Nucleus accumbens (tissue), 56 donors: ENCODE measurements around the gene PPP2R2C.

Experiments
- DNase-seq, 56 donors: peaks; one replicate each; lab custom pipeline; 2025; lab: John Stamatoyannopoulos, UW

The PPP2R2C gene

DNA sequence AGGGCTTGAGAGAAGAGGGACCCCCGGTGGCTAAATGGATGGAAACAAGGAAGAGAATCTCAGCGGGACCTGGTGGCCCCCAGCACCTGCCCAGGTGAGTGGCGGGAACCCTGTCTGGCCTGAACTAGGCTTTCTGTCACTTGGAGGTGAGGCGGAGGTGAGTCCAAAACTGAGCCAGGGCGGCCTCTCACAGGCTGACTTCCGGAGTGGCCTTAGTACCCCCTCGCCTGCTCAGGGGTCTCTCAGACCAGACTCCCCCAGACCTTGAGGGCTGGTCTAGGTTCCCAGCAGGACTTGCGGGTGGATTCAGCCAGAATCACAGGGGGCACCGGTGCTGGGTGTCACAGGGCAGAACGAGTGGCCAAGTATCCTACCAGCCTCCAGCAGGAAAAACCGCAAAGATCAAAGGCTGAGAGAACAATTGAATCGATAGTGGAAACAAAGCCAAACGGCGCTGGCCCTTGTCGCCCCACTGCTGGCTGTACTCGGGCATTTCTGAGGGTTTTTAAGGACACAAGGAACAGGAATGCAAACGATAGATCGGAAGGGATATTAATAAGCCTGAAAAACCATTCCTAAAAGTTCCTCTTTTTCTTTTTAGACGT, 135.0 kb downstream of the PPP2R2C start:
- DNase-seq: no peak

DNA sequence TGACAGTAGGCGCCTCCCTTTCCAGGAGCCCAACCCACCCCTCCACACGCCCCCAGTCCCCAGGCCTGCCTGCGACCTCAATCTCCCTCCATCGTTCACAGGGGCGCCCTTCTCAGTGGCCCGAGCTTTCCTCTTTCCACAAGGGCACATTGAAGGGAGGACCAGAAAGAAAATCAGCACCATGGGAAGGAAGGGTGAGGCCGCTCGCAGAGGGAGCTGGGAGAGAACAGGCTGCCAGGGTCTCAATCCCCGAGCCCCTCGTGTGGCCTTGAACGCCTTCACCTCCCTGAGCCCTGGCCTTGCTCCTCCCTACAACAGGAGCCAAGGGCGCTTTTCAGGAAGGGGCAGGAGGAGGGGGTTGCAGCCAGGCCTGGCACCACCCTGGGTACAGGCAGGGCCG, 136.2 kb downstream of the PPP2R2C start:
- no peak for DNase-seq

DNA sequence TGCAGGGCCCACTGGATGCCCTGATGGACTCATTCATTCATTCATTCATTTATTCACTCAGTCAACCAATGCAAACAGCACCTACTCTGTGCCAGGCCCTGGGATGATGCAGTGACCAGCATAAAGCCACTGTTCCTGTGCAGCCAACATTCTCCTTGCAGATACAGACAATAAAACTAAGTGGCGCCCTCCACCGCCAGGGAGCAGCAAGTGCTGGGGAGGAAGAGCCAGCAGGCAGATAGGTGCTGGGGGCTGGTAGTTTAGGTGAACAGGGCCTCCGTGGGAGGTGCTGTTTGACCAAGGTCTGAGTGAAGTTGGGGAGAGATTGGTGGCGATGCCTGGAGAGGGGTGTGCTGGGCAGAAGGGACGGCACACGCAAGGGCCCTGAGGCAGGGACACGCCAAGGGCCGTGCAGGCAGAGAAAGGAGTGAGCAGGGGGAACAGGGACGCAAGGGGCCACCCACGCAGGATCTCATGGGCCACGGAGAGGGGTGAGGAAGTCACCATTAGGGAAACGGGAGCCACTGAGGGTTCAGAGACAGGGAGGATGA, 137.3 kb downstream of the PPP2R2C start:
- no peak for DNase-seq

DNA sequence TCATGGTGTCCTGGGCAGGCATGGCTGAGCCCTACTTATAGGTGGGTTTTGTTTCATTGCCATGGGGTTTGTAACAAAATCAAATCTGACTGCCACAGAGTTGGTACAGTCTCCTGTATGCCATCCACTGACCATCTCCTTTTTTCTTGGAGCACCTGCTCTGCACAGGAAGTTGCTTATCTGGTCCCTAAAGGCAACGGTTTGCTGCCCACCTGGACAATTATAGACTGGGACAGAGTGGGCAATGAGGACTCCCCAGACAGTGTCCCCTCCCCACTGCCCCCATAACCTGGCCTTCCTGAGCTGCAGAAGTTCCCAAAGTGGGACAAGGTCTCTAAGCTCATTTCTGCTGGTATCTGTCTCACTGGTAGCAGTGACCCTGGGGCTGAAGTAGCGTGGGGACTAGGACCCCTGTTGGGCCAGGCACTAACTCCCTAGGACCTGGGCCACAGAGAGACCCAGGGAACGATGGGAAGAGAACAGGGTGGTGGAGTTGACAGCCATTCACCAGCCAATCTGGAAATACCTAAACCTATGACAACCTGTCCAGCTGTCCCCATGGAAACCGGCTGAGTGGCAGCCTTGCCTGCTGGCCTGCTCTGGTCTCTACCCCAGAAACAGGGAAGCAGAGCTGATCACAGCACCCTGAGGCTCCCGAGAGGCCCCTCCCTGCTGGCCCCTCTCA, 138.1 kb downstream of the PPP2R2C start:
- no peak for DNase-seq

DNA sequence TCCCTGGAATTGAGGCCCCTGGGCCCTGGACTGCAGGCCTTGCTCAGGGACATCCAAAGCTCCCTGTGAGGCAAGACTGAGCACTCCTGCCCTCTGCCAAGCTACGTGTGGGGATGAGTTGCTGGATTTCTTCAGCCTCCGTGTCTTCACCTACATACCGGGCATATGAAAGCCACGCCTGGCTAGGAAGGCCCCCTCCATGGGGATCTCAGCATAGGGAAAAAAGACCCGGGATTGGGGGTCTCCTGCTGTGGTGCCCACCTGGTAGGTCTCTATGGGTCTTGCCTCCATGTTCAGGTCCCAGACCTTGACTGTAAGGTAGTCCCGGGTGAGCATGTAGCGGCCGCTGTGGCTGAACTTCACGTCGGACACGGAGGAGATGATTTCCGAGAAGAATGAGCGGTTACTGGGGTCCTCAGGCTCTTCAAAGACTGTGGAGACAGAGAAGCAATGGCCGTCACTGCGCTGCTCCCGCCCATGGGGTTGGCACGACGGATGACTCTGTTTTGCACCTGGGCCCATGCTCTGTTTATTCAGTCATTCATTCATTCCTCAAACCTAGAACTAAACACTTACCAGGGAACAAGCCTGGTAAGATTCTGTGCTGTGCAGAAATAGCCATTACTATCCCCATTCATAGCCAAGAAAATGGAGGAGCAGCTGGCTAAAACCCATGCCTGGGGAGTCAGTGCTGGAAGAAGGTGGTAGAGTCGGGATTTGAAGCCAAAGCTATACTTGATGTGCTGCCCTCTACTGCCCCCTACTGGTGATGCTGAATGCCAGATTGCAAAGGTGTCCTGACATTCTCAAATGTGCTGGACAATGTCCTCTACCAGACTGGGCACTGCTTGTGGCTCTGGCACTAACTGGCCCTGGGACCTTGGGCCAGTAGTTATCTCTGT, 138.9 kb downstream of the PPP2R2C start:
- no peak for DNase-seq

DNA sequence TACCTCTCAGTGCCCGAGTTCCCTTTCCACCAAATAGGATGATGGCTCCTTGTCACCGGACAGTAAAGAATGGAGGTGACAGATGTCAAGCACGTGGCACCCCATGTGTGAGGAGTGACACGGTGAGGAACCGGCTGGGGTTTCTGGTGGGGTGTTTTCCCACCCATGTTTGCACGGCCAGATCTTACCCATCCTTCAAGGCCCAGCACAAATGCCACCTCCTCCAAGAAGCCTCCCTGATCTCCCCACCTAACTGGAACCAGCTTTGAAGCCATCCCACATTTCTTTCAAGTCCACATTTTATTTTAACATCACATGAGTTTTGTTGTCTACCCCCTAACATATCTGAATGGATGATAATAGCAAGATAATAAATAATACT, 139.8 kb downstream of the PPP2R2C start:
- DNase-seq: no peak

DNA sequence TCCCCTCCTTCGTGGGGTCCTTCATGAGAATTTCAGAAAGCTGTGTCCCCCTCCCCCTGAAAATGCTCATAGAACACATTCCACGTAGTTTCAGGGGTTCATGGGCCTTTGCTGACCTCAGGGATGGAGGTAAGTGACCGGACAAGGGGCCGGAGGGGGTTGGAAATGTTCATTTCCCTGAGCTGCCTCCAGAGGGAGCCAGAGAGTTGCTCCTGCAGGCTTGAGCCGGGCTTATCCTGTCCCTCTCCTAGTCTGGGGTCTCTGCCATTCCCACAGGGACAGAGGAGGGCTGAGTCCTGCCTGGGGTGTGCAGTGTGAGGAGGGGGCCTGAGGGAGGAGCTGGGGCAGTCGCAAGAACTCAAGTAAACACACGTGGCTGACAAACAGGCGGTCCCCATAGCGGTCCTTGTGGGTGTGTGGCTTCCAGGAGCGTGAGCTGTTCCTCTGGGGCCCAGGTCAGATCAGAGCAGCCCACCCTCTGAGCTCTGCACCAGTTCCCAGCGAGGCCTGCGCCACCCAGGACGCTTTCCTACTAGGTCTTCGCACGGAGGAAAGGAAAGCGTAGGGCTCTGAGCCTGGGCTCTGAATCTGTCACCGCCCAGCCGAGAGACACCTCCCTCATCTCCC, 140.3 kb downstream of the PPP2R2C start:
- peak in 5 of 56 donors; percentile 15 to 35 (median 18) for DNase-seq

DNA sequence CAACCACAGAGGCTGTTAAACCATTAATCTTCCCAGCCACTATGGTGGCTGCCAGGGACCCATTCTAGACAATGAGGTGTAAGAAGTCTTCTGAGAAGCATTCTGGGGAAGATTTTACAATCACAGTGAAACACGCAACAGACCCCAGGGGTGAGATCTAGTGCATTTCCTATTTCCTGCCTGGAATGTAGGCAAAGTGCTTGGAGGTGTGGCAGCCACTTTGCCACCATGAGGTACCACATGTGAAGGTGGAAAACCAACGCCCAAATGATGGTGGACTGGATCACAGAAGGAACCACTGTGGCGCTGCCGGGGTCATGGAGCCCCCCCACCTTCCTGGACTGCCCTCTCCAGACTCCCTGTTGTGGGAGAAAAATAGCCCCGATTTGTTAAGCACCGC, 140.9 kb downstream of the PPP2R2C start:
- no peak for DNase-seq

DNA sequence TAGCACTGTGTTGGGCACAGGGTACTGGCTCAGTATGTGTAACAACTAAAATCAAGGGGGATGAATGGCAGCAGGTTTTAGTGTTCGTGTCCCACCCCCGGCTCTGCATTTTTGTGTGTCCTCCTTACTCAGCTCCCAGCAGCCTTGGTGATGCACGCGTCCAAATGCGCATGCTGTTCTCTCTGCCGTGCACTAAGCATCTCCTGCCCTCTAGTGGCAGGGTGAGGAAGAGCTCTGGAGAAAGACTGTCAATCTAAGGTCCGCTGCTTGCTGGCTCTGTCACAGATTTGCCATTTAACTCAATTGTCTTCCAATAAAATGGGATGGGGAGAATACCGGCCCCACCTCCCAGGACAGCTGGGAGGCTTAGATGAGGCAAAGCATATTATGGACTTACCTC, 141.4 kb downstream of the PPP2R2C start:
- peak in 6 of 56 donors; percentile 25 to 52 (median 38) for DNase-seq

DNA sequence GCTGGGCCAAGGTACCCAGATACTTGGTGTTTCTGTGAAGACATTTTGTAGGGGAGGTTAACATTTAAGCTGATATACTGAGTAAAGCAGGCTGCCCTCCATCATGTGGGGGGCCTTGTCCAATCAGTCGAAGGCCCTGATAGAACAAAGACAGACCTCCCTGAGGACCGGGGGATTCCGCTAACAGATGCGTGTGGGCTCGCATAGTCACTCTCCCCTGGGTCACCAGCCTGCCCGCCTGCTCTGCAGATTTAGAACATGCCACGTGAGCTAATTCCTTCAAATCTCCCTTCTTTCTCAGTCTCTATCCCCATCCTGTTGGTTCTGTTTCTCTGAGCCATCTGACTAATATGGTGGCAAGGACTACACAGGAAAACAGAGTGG, 142.0 kb downstream of the PPP2R2C start:
- DNase-seq: no peak

DNA sequence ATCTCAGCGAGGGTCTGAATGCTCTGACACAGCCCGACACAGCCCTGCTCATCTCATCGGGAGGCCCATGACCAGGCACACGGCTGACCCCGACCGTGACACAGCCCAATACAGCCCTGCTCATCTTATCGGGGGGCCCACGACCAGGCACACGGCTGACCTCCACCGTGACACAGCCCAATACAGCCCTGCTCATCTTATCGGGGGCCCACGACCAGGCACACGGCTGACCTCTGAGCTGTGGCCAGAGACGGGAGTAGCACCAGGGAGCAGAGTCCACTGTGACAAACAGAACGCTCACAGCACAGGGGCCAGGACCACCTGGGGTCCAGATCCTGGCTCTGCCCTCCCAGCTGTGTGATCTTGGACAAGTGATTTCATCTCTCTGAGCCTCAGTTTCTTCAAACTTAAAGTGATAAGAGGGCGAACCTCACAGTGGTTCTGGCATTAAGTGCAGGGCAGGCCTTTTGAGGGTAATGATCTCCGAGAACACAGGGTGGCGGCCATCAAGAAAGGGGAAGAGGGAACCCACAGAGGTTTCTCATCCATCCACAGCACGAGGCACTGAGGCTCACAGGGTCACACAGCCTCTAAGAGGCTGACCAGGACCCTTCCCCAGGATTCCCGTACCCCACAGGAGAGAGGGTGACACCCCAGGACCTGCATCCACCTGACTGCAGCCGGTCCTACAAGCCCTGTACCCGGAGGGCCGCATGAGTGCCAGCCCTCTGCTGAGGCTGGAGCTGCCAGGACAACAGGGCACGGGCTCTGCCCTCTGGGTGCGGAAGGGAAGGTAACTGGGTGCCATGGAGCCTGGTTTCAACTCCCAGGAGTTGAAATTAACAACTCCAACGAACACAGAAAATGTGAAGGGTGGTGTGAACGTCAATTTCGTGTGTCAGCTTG, 142.7 kb downstream of the PPP2R2C start:
- DNase-seq: no peak

DNA sequence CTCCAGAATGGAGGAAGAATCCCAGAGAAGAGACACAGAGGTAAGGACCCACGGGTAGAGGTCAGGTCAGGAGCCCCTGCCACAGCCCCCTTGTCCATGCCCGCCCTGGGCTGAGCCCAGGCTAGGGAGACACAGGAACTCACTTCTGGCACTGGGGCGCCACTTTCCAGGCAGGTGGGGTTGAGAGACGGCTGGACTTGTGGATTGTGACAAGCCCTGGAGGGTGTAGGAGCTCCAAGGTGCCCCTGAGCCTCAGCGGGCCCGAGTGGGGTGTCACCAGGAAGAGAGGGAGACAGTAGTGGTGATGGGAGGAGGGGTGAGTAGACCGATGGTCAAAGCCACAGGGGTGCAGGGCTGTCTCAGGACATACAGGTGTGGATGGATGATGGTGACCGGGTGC, 143.9 kb downstream of the PPP2R2C start:
- no peak for DNase-seq

DNA sequence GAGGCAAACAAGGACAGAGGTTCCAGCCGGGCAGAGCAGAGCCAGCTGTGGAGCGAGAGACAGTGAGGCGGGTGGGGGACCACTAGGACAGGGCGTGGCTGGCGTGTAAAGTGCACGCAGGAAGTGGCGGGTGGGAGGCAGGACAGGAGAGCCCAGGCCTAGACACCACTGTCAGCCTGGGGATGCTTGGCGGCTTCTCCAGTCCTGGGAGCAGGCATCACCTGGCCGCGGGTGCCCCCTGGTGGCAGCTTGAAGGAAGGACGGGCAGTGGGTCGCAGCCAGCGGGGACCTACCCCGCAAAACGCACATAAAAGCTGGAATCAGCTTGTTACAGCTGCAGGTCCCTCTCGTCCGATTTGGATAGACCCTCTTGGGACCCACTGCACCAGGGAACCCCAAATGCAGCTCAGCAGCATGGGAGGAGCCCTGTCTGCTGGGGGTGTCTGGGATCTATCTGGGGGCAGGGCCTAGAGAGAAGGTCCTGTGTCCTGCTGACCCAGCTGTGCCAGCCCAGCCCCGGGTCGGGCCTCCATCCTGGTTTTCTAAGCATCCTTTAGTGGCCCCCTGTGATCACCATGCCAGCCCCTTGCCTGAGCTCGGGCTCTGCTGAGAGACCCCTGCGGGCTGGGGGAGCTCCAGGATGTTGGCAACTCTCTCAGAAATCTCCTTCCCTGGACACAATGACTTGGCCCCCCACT, 145.0 kb downstream of the PPP2R2C start:
- peak in 53 of 56 donors; percentile 9 to 90 (median 65) for DNase-seq

DNA sequence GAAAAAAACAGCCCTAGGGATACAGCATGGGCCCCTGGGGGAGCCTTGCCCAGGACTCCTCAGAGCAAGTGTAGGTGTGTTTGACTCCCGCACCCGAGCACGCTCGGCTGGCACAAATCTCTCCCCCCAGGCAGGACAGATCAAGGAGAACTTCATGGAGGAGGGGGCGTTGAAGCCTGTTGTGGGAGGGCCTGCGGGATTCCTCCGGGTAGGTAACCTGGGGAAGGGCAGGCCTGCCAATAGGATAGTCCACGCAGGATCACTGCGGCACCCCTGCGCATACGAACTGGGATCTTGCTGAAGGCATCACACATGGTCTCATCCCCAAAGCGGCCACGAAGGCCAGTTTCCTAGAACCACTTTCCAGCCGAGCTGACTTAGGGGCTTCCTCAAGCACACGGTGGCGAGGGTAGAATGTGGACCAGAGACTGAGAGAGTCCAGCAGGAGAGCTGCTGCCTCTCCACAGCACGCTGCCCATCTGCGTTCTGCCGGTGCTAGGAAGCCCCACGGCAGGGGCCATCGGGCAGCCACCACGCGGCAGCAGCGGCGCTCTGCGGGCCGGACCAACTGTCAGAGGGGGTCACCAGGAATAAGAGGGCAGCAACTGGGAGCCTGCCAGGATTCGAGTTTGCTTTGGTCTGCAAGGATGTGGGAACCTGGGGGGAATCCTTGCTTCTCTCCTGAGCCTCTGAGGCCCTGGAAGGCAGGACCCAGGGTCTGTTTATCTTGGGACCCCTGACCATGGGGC, 145.9 kb downstream of the PPP2R2C start:
- DNase-seq: no peak

DNA sequence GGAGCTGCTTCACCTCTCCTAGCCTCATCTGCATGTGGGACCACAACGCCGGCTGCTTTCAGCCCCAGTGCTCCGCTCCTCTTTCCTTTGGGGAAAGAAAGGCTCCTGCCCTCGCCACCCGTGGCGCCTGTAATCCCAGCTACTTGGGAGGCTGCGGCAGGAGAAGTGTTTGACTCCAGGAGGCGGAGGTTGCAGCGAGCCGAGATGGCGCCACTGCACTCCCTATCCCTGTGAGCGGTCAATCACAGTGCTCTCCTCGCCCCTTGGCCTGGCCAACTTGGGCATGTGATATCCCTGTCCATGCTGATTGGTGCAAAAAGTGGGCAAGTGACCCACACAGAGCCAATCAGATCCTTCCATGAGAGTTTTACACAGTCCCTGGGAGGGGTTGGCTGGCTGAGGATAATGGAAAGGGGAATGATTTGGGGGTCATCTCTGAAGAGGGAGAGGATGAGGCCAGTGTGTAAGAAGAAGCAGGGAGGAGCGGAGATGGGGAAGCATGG, 146.6 kb downstream of the PPP2R2C start:
- peak in 1 of 56 donors; percentile 59 for DNase-seq

DNA sequence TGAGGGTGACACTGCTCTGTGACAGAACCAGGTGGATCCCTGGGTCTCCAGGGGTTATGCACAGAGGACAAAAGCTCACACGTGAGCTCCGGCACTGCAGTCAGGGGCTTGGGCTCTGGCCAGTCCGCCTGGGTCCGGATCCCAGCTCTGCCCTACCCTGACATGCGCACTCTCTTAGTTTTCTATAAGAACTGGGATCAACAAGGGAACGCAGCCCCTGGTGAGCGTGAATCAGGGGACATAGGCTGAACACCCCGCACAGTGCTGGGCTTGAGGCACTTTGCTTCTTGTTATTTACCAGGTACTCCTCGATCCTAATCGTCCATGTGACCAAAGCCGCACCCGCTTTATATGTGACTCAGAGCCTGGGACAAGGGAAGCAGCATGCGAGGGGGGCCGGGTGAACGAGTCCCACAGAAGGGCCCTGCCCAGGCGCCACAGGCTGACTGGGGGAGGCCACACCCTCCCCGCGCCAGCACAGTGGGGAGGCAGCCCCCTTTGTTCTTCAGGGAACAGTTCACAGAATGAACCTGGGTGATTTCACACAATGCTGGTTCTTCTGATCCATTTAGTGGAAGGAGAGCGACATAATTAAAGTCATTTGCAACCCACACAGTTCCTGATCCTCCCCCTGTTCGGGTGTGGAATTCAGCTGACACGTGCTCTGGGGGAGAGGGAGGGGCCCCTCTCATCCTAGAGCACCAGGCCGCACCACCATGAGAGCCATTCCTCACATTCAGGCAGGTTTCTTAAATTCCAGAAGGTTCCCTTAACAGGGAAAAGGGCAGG, 147.2 kb downstream of the PPP2R2C start:
- peak in 45 of 56 donors; percentile 10 to 91 (median 62) for DNase-seq

DNA sequence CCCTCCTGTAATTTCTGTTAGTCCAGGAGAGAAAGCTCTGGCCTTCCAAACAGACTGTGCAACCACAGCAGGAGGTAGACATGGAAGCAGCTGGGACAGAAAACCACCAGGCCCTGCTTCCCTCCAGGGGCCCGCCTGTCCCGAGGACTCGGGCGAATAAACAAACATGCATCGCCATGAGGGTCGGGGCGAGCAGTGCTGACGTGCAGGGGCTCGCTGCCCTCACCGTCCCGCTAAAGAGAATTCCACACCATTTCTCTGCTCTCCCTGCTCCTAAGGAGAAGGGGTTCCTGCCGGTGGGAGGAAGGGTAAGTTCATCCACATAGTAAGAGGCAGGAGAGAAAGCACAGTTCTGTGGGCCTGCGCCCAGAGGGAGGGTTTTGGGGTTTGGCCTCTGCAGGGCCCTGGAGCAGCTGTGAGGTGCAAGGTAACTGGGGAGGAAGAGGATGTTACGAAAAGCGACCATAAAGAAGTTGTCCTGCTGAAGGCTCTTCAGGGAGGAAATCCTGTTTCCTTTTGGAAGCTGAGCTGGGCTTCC, 147.9 kb downstream of the PPP2R2C start:
- no peak for DNase-seq
